ENCODE results near the gene ZNF554. TPM values are rescaled to one million over a fixed set of nuclear protein-coding genes. Genes with fewer than 3 reads are reported as not detected.
"Not testable (repeated sequence)": the region's sequence is repeated elsewhere in the genome, so short reads cannot be mapped to it uniquely, and the experiment has no call there.

The ZNF554 gene
- total RNA-seq, 2 donors from 2014 or later, result 0.77 to 1.8 TPM

DNA sequence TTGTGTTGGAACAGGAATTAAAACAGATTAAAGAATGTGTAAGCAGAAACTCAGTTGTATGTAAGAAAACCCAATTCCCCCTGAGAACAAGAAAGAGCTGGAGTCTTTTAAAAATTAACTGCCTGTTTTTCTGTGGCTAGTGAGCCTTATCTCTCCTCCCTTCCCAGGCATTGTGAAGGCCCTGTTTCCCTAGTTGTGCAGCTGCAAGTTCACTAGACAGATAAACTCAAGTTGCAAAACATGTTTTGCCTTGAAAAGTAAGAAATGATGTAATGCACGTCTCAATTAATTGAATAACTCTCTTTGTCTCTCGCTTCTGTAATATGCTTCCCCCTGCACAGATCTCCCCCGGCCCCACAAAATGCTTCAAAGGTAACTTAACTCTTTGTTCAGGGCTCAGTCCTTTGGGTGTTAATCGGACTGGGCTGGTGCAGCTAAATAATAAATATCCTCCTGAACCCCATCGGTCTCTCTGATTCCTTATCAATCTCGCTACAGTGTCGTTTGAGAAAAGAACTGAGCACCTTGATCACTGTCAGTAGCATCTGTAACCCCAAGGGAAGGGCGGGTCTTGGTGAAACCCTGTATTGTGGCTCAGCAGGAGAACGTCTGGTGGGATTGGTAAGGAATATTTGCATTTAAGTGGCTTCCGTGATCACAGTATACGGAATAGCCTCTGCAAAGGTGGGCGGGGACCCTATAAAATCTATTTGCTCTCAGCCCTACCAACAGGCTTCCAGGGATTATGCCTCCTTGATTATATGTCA lies 45.8 kb downstream of the ZNF554 start:
- Mint-ChIP-seq H3K9me3 (peaks cover 0 to 9% of the 10 kb centered on the region in 2 donors), H3K36me3 (no peaks in the 10 kb centered on the region), H3K27ac (no peak overlapping the region)
- no peak for ATAC-seq
- no peak for DNase-seq (ENCODE audit: low spot score in 2 of 2)

DNA sequence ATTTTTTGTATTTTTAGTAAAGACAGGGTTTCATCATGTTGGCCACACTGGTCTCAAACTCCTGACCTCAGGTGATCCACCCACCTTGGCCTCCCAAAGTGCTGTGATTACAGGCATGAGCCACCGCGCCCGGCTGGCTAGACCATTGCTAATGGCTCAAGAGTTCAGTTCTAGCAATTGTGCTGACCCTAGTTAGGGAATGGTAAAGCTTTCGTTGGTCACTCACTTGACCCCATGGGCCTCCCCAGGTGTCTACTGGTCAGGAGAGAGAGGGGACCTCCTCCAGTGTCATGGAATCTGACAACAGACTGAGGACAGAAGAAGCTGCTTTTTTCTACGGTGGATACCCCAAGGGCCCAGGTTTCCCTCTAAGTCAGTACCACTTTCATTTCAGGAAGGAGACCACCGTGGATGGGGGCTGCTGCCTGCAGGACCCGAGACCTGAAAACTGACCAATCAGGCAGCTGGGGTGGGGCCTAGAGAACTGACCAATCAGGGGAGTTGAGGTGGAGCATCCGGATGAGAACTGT lies 46.9 kb downstream of the ZNF554 start:
- ATAC-seq, result no peak
- Mint-ChIP-seq H3K9me3 (peaks cover 0 to 10% of the 10 kb centered on the region in 2 donors), H3K36me3 (no peaks in the 10 kb centered on the region), H3K27ac (peak overlapping the region in 1 of 2 donors; percentile 43)
- DNase-seq (ENCODE audit: low spot score in 2 of 2), result no peak

DNA sequence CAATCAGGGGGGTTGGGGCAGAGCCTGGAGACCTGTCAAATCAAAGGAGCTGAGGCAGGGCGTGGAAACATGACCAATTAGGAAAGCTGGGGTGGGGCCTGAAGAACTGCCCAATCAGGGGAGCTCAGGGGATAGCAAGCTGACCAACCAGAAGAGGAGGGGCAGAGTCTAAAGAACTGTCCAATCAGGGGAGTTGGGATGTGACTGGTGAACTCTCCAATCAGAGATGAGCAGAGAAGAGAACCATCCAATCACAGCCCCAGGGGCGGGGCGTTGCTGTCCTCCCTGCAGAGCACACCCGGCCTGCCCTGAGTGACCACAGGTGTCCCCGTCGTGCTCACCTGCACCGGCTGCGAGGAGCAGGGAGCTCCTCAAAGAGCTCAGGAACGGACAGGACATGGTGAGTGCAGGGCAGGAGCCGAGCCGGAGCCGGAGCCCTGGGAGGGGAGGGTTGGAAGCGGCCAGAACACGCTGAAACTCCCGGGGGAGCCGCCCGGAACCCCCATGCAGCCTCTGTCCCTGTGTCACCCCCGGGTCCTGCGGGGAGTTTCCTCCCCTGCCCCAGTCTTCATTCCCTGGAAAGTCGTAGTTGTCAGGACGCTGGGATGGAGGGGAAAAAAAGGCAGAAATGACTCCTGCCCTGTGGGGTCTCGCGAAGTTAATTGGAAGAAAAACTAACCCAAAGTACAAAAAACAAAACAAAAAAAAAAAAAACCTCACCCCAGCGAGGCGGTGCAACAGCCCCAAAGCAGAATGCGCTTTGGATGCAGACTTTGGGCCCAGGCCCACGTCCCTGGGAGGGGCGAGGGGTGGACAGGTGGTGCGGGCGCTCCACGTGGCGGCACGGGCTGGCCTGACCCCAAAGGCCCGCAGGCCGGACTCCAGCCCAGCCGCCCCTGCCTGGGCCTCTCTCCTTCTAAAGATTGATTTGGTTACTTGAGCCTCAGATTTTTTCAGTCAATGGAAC lies 47.6 kb downstream of the ZNF554 start, which contains the start of gene ZNF556:
Gene ZNF556, plus strand, starts transcription at position 311 of the 967 bp plus-strand sequence. Its CDS starts 87 bp downstream, at position 398.
- DNase-seq (ENCODE audit: low spot score in 2 of 2) (peak in 1 of 2 donors; percentile 62), ATAC-seq (peak; percentile 32 to 94)
- Mint-ChIP-seq H3K36me3 (no peaks in the 10 kb centered on the region), H3K9me3 (peaks cover 0 to 13% of the 10 kb centered on the region in 2 donors), H3K27ac (peak within 1 kb of the TSS in 1 of 2 donors; percentile 43)

- H3K36me3 Mint-ChIP-seq, result no peaks in the 10 kb centered on the region
- H3K27ac Mint-ChIP-seq, result no peak overlapping the region
- no peak for ATAC-seq
Measured at GRCh38 chr19:2869618-2870017, 50.0 kb downstream of the ZNF554 start.

DNA sequence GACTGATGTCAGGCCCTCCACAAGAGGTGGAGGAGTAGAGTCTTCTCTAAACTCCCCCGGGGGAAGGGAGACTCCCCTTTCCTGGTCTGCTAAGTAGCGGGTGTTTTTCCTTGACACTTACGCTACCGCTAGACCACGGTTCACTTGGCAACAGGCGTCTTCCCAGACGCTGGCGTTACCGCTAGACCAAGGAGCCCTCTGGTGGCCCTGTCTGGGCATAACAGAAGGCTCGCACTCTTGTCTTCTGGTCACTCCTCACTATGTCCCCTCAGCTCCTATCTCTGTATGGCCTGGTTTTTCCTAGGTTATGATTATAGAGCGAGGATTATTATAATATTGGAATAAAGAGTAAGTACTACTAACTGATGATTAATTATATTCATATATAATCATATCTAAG lies 52.5 kb downstream of the ZNF554 start:
- not testable (repeated sequence) for H3K36me3 Mint-ChIP-seq

More at GRCh38 chr19:2869618-2870017, 50.0 kb downstream of the ZNF554 start:
- DNase-seq (ENCODE audit: low spot score in 2 of 2), result no peak
- peaks cover 0 to 9% of the 10 kb centered on the region in 2 donors for H3K9me3 Mint-ChIP-seq

DNA sequence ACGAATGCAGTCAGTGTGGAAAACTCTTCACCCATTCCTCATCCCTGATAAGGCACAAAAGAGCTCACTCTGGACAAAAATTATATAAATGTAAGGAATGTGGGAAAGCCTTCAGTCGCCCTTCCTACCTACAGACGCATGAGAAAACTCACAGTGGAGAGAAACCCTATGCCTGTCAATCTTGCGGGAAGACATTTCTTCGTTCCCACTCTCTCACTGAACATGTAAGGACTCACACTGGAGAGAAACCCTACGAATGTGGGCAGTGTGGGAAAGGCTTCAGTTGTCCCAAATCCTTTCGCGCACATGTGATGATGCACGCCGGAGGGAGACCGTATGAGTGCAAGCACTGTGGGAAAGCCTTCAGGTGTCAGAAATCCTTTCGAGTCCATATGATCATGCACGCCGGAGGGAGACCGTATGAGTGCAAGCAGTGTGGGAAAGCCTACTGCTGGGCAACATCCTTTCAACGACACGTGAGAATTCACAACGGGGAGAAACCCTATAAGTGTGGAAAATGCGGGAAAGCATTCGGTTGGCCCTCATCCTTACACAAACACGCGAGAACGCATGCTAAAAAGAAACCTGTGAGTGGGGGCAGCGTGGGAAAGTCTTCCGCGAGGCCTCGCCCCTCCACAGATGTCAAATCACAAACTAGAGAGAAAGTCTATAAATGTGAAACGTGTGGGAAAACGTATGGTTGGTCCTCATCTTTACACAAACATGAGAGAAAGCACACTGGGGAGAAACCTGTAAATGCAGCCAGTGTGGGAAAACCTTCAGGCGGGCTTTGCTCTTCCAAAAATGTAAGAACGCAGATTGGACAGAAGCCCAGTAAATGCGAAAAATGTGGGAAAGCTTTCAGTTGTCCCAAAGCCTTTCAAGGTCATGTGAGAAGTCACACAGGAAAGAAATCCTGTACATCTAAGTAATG lies 58.0 kb downstream of the ZNF554 start:
- ATAC-seq, result no peak
- H3K9me3 Mint-ChIP-seq, result peaks cover 0 to 6% of the 10 kb centered on the region in 2 donors
- peaks cover 12 to 17% of the 10 kb centered on the region in 2 donors for H3K36me3 Mint-ChIP-seq
- H3K27ac Mint-ChIP-seq, result no peak overlapping the region
- no peak for DNase-seq (ENCODE audit: low spot score in 2 of 2)

More for the DNA sequence above, 52.5 kb downstream of the ZNF554 start:
- not testable (repeated sequence) for H3K27ac Mint-ChIP-seq; H3K9me3 Mint-ChIP-seq; ATAC-seq; DNase-seq (ENCODE audit: low spot score in 2 of 2)

DNA sequence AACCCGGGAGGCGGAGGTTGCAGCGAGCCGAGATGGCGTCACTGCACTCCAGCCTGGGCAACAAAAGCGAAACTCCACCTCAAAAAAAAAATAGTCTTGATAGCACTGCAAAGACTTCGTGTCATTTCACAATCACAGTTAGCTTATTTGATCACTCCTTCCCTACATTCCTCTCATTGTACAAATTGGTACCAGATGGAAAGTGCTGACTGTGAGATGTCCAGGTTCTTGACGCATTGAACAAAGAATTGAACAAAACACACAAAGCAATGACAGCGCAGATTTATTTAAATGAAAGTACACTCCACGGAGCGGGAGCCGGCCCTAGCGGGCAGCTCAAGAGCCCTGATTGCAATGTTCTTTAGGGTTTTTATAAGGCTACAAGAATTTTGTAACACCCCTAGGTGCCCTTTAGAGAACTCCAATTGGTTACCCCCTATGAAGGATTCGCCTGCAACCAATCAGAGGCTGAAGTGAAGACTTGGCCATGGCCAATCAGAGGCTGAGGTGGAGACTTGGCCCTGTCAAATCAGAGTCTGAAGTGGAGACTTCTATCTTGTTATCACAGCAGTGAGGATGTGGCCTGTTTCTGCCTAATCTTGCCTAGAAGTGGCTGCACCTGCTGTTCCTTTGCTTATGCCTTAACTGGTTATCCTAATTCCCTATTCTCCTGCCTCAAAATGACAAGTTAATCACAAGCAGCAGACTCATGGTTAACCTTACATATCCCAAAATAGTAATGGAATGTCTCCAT lies 64.2 kb downstream of the ZNF554 start:
- peaks cover 0 to 5% of the 10 kb centered on the region in 2 donors for H3K9me3 Mint-ChIP-seq
- H3K36me3 Mint-ChIP-seq, result no peaks in the 10 kb centered on the region
- no peak overlapping the region for H3K27ac Mint-ChIP-seq
- no peak for DNase-seq (ENCODE audit: low spot score in 2 of 2)
- ATAC-seq, result no peak

DNA sequence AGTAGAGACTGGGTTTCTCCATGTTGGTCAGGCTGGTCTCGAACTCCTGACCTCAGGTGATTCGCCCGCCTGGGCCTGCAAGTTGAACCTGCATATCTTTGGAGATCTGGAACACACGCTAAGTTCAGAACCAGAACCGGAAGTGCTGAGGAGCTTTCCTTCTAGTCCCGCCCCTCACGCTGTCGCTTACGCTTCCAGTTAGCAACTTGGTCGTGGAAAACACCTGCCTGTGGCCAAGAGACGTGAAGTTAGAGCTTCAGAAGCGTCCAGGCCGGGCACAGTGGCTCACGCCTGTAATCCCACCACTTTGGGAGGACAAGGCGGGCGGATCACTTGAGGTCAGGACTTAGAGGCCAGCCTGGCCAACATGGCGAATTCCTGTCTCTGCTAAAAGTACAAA lies 66.1 kb downstream of the ZNF554 start:
- no peaks in the 10 kb centered on the region for H3K36me3 Mint-ChIP-seq
- ATAC-seq (no peak), DNase-seq (ENCODE audit: low spot score in 2 of 2) (no peak)
- no peaks in the 10 kb centered on the region for H3K9me3 Mint-ChIP-seq
- no peak overlapping the region for H3K27ac Mint-ChIP-seq

Other genes starting within 250 kb of the ZNF554 start
- under 1 TPM; 0.30 to 0.84 TPM for gene GNG7, start 117.2 kb upstream of the ZNF554 start, total RNA-seq
- gene DIRAS1, start 98.5 kb upstream of the ZNF554 start, total RNA-seq, result under 1 TPM; 0.11 to 0.72 TPM
- 10 to 100 TPM; 24.8 to 27.3 TPM for gene SLC39A3, start 79.9 kb upstream of the ZNF554 start, total RNA-seq
- 10 to 100 TPM; 48.7 to 54.4 TPM for gene SGTA, start 36.6 kb upstream of the ZNF554 start, total RNA-seq
- 100 to 1,000 TPM in 1 of 2 donors, 10 to 100 TPM in 1; 40.5 to 145 TPM for gene THOP1, start 34.4 kb upstream of the ZNF554 start, total RNA-seq
- gene ZNF555, start 21.6 kb downstream of the ZNF554 start, total RNA-seq, result 1 to 10 TPM; 1.3 to 2.8 TPM
- under 1 TPM in 1 of 2 donors, not detected in 1; 0.30 TPM for gene ZNF556, start 47.5 kb downstream of the ZNF554 start, total RNA-seq
- 1 to 10 TPM; 3.9 to 5.2 TPM for gene ZNF57, start 81.1 kb downstream of the ZNF554 start, total RNA-seq
- 10 to 100 TPM in 1 of 2 donors, 1 to 10 TPM in 1; 3.7 to 11.2 TPM for gene ZNF77, start 125.1 kb downstream of the ZNF554 start, total RNA-seq
- 1 to 10 TPM; 3.3 to 8.2 TPM for gene TLE6, start 157.7 kb downstream of the ZNF554 start, total RNA-seq
- gene TLE2, start 209.4 kb downstream of the ZNF554 start, total RNA-seq, result 1 to 10 TPM; 4.5 to 5.0 TPM
- gene TLE5, start 242.6 kb downstream of the ZNF554 start, total RNA-seq, result 100 to 1,000 TPM; 335 to 405 TPM

All from activated naive CD4-positive, alpha-beta T cell treated with anti-CD3 and anti-CD28 coated beads, Interleukin-2, amount 50 U/mL, for 72 hours (primary cell).